ENCODE data around the gene KPNB1. TPM values are rescaled to one million over a fixed set of nuclear protein-coding genes. Genes with fewer than 3 reads are reported as not detected.
A peak's percentile ranks its signal among the peaks of the same experiment; 100 is the strongest.

KPNB1 gene
- total RNA-seq, 1 experiment from 2014 or later = 742 TPM

DNA sequence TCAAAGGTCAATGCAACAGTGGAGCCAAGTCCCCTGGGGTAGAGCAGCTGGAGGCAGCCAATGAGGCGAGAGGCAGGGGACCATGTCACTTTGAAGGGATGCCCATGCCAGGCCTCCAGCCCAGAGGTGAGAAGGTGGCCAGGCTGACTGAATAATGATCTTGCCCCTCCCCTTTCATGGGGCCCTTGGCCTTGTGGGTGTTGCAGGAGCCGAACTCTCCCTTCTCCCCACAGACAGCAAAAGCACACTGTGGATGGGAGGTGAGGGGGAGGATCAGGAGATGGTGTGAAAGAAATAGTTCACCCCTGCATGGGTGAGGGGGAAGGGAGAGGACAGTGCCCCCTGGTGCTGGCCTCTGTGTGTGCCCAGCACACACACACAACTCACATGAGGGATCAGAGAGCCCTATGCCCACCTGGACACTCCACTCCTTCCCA is 67.6 kb downstream of the KPNB1 start:
- Histone ChIP-seq H3K79me2 (ENCODE audit: insufficient read depth, low read length) (no peaks in the 10 kb centered on the region), H2AFZ (ENCODE audit: low read length) (no peak overlapping the region), H2BK15ac (ENCODE audit: low read depth, low read length) (no peak overlapping the region), H2BK12ac (ENCODE audit: insufficient read length, low read depth, low read length) (no peak overlapping the region), H2AK5ac (ENCODE audit: insufficient read length, low read length) (no peak overlapping the region), H3K23ac (ENCODE audit: insufficient read length, low read depth, low read length) (no peak overlapping the region), H4K5ac (ENCODE audit: insufficient read length, low read depth, low read length) (no peak overlapping the region), H3K27me3 (ENCODE audit: insufficient read depth, low read length) (peaks cover 2% of the 10 kb centered on the region; the same call in 1 of the 2 replicates), H3K56ac (ENCODE audit: insufficient read length, low read depth, low read length) (no peak overlapping the region), H3K14ac (ENCODE audit: insufficient read depth, low read length) (no peak overlapping the region), H2BK120ac (ENCODE audit: low read depth, low read length, poor library complexity, severe bottlenecking) (no peak overlapping the region), H2BK20ac (ENCODE audit: low read depth, low read length, poor library complexity, severe bottlenecking) (no peak overlapping the region), H3K9ac (ENCODE audit: extremely low read depth, insufficient read length, low read length) (no peak overlapping the region), H3K23me2 (ENCODE audit: insufficient read length, low read depth, low read length, poor library complexity, severe bottlenecking) (peaks cover 3% of the 10 kb centered on the region), H4K91ac (ENCODE audit: insufficient read length, low read depth, low read length) (no peak overlapping the region), H3T11ph (ENCODE audit: low read length) (no peak overlapping the region), H3K4me2 (ENCODE audit: insufficient read depth, insufficient read length, low read length) (no peak overlapping the region), H4K8ac (replicated peaks; ENCODE audit: insufficient read length, low read depth, low read length) (no peak overlapping the region), H3K4ac (ENCODE audit: low read depth, low read length) (no peak overlapping the region), H3K18ac (ENCODE audit: insufficient read length, low read depth, low read length) (no peak overlapping the region), H2BK5ac (ENCODE audit: insufficient read length, low read length) (no peak overlapping the region), H3K4me1 (ENCODE audit: insufficient read depth, low read length) (no peaks in the 10 kb centered on the region), H3K9me3 (ENCODE audit: control insufficient read depth, low read depth, low read length) (no peaks in the 10 kb centered on the region), H4K20me1 (ENCODE audit: control insufficient read depth, insufficient read depth, insufficient read length) (no peaks in the 10 kb centered on the region), H3K27ac (ENCODE audit: insufficient read length, low read depth, low read length) (no peak overlapping the region), H3K79me1 (ENCODE audit: insufficient read depth, low read depth, low read length, poor library complexity, severe bottlenecking) (no peaks in the 10 kb centered on the region)
- TF ChIP-seq, protein P1, sequence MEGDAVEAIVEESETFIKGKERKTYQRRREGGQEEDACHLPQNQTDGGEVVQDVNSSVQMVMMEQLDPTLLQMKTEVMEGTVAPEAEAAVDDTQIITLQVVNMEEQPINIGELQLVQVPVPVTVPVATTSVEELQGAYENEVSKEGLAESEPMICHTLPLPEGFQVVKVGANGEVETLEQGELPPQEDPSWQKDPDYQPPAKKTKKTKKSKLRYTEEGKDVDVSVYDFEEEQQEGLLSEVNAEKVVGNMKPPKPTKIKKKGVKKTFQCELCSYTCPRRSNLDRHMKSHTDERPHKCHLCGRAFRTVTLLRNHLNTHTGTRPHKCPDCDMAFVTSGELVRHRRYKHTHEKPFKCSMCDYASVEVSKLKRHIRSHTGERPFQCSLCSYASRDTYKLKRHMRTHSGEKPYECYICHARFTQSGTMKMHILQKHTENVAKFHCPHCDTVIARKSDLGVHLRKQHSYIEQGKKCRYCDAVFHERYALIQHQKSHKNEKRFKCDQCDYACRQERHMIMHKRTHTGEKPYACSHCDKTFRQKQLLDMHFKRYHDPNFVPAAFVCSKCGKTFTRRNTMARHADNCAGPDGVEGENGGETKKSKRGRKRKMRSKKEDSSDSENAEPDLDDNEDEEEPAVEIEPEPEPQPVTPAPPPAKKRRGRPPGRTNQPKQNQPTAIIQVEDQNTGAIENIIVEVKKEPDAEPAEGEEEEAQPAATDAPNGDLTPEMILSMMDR (conservative IDR thresholded peaks at IDR 0.05) = peak; percentile 59; the same call in 2 of the 3 replicates
- peaks cover 27 to 41% of the 10 kb centered on the region in 2 experiments for H3K4me1 Mint-ChIP-seq
- H3K4me3 Mint-ChIP-seq = no peak overlapping the region
- H3K27me3 Mint-ChIP-seq (ENCODE audit: low read depth) = peaks cover 75% of the 10 kb centered on the region
- no CpG with 5 or more reads among the region's 2 CpGs for WGBS (ENCODE audit: extremely low coverage, insufficient read length, low lambda C conversion rate)
- no peaks in the 10 kb centered on the region for H3K36me3 Mint-ChIP-seq (ENCODE audit: insufficient read depth in 1 of 3, low read depth in 3 of 3)
- DNase-seq = no peak
- H3K9me3 Mint-ChIP-seq = no peaks in the 10 kb centered on the region
- no peak overlapping the region for H3K27ac Mint-ChIP-seq
